Osteoblast (primary cell): ENCODE data around the gene GPR22. TPM values are rescaled to one million over a fixed set of nuclear protein-coding genes. Genes with fewer than 3 reads are reported as not detected.

Source experiments
- DNase-seq: peaks from one replicate; pipeline ENCODE4 v3.0.0; 2011; ENCODE audit warnings: low spot score, mixed read lengths; ENCODE audit not compliant: insufficient read length; ENCODE audit errors: missing footprints
- H2AFZ ChIP-seq: 2 replicates; pipeline ENCODE4 v1.6.0; 2011; ENCODE audit warnings: mild to moderate bottlenecking, low read length
- H3K27ac ChIP-seq: 2 replicates; pipeline ENCODE4 v1.5.1; 2011; ENCODE audit warnings: mild to moderate bottlenecking, low read depth, low read length, moderate library complexity
- H3K27me3 ChIP-seq: 2 replicates; pipeline ENCODE4 v1.6.0; 2012; ENCODE audit warnings: mild to moderate bottlenecking, control low read depth, inconsistent platforms, low read length, moderate library complexity; ENCODE audit not compliant: insufficient read depth
- H3K36me3 ChIP-seq: 2 replicates; pipeline ENCODE4 v1.5.1; 2011; ENCODE audit warnings: mild to moderate bottlenecking, low read length, control low read depth, moderate library complexity; ENCODE audit not compliant: insufficient read depth
- H3K4me1 ChIP-seq: 2 replicates; pipeline ENCODE4 v1.5.1; 2011; ENCODE audit warnings: mild to moderate bottlenecking, low read length, control low read depth, moderate library complexity; ENCODE audit not compliant: insufficient read depth
- H3K4me2 ChIP-seq: 2 replicates; pipeline ENCODE4 v1.6.0; 2011; ENCODE audit warnings: mild to moderate bottlenecking, low read length; ENCODE audit not compliant: insufficient read depth
- H3K4me3 ChIP-seq: fragments of 200-600 bp; sonication (generic); 3 replicates; pipeline ENCODE4 v1.5.1; 2012; ENCODE audit warnings: mild to moderate bottlenecking, low read length, inconsistent platforms; ENCODE audit not compliant: insufficient read depth
- H3K79me2 ChIP-seq: 2 replicates; pipeline ENCODE4 v1.6.0; 2012; ENCODE audit warnings: mild to moderate bottlenecking, low read length, control low read depth, inconsistent platforms; ENCODE audit not compliant: insufficient read depth
- H3K9me3 ChIP-seq: 2 replicates; pipeline ENCODE4 v1.5.1; 2011; ENCODE audit warnings: low read depth, low read length, control low read depth
- H4K20me1 ChIP-seq: 2 replicates; pipeline ENCODE4 v1.6.0; 2012; ENCODE audit warnings: mild to moderate bottlenecking, low read length, control low read depth; ENCODE audit not compliant: insufficient read depth
- total RNA-seq: library from RNA; depleted of rRNA; stranded (reverse); fragments of >200 nt; gene quantifications from 2 replicates; pipeline ENCODE4 v1.2.3, GENCODE V29; 2012
- TF ChIP-seq, protein P1 (sequence below): IDR thresholded peaks from 2 replicates; pipeline ENCODE4 v1.5.1; 2011; ENCODE audit warnings: mild to moderate bottlenecking, low read depth, low read length, moderate library complexity; ENCODE audit errors: extremely low read depth

GPR22 gene
- total RNA-seq, 1 donor = not detected

DNA sequence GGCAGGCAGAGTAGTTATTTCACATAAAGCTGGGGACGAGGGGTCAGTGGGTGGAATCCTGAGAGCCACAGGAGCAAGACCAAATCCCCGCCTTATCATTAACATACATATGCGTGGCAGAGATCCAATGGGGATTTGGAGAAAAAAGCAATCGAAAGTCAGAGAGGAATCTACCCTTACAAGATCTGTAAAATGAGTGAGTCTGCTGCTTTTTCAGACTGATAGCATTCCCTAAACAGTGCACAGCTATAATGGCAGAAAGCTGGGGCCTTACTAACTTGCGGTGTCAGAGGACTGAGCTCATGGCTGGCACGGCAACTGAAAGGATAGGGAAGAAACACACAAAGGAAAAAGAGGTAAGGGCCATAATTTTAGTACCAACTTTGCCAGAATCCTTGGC, 25.0 kb downstream of the GPR22 start:
- no peaks in the 10 kb centered on the region for H3K9me3 ChIP-seq
- H3K27me3 ChIP-seq = no peaks in the 10 kb centered on the region
- H3K27ac ChIP-seq = no peak overlapping the region
- H3K4me2 ChIP-seq = no peak overlapping the region
- peaks cover 7% of the 10 kb centered on the region for H4K20me1 ChIP-seq
- H3K79me2 ChIP-seq = peaks cover 40% of the 10 kb centered on the region
- H3K4me1 ChIP-seq = peaks cover 5% of the 10 kb centered on the region
- no peak overlapping the region for H2AFZ ChIP-seq
- H3K4me3 ChIP-seq = no peak overlapping the region
- TF ChIP-seq, protein P1, sequence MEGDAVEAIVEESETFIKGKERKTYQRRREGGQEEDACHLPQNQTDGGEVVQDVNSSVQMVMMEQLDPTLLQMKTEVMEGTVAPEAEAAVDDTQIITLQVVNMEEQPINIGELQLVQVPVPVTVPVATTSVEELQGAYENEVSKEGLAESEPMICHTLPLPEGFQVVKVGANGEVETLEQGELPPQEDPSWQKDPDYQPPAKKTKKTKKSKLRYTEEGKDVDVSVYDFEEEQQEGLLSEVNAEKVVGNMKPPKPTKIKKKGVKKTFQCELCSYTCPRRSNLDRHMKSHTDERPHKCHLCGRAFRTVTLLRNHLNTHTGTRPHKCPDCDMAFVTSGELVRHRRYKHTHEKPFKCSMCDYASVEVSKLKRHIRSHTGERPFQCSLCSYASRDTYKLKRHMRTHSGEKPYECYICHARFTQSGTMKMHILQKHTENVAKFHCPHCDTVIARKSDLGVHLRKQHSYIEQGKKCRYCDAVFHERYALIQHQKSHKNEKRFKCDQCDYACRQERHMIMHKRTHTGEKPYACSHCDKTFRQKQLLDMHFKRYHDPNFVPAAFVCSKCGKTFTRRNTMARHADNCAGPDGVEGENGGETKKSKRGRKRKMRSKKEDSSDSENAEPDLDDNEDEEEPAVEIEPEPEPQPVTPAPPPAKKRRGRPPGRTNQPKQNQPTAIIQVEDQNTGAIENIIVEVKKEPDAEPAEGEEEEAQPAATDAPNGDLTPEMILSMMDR = no peak
- DNase-seq = no peak
- no peaks in the 10 kb centered on the region for H3K36me3 ChIP-seq

DNA sequence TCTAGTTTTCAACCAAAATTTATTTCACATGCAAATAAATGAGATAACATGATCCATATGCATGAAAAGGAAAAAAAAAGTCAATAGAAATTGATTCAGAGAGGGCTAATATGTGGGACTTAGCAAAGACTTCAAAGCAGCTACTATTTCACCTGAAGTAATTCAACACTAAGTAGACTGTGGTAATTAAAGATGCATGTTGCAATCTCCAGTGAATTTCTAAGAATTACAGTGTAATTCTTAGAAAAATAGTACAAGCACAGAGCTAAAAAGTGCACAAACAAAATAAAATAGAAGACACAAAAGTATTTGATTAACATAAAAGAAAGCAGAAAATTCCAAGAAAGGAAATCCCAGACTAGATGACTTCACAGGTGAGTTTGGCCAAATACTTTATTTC, 25.7 kb downstream of the GPR22 start:
- TF ChIP-seq, protein P1 = no peak
- H3K4me3 ChIP-seq = no peak overlapping the region
- H3K79me2 ChIP-seq = peaks cover 40% of the 10 kb centered on the region

DNA sequence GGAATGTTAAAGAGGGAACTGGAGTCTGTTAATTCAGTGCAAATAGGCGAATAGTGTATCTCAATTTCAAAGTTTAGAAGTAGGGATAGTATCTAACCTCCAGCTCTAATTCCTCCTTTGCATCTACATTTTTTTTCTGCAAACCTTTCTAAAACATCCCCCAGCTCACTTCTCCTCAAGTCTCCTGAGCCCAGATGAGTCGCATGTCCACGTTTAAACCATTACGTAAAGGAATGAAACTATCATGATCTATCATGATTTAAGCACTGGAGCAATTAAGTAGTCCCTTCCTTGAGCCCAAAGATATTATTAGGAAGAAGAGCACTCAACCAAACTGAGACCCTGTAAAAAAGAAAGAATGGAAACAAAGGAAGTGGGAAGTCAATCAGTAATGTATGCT, 29.9 kb downstream of the GPR22 start:
- TF ChIP-seq, protein P1 = no peak
- H4K20me1 ChIP-seq = peaks cover 6% of the 10 kb centered on the region
- no peaks in the 10 kb centered on the region for H3K27me3 ChIP-seq
- no peaks in the 10 kb centered on the region for H3K36me3 ChIP-seq
- DNase-seq = peak; percentile 55
- H3K4me2 ChIP-seq = no peak overlapping the region
- no peaks in the 10 kb centered on the region for H3K9me3 ChIP-seq
- peaks cover 32% of the 10 kb centered on the region for H3K79me2 ChIP-seq
- no peak overlapping the region for H3K4me3 ChIP-seq
- H3K4me1 ChIP-seq = no peaks in the 10 kb centered on the region
- H2AFZ ChIP-seq = no peak overlapping the region
- H3K27ac ChIP-seq = no peak overlapping the region

More for the DNA sequence above, 25.7 kb downstream of the GPR22 start:
- H3K27me3 ChIP-seq = no peaks in the 10 kb centered on the region
- no peaks in the 10 kb centered on the region for H3K9me3 ChIP-seq
- no peak overlapping the region for H3K27ac ChIP-seq
- no peak overlapping the region for H2AFZ ChIP-seq
- H3K36me3 ChIP-seq = no peaks in the 10 kb centered on the region
- DNase-seq = no peak
- H3K4me1 ChIP-seq = peaks cover 5% of the 10 kb centered on the region
- H3K4me2 ChIP-seq = no peak overlapping the region
- peaks cover 7% of the 10 kb centered on the region for H4K20me1 ChIP-seq

DNA sequence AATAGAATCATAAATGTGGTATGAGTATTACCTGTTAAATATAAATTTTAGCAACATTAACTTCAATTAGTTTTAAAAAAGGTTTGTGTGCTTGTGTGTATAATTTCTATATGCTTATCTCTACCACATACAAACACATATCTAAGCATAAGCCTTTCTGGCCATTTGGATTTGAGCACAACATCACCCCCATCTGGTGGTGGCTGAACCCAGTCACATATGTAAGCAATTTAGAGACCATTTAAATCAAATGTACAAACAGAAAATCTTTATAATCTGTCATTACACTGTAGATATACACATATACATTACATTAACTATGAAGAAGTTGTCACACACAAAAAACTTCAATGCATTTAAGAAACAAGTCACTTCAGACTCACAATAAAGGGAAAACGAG, 31.7 kb downstream of the GPR22 start:
- TF ChIP-seq, protein P1 = peak; percentile 52

More for the DNA sequence above, 31.7 kb downstream of the GPR22 start:
- Histone ChIP-seq H3K36me3 (no peaks in the 10 kb centered on the region), H2AFZ (no peak overlapping the region), H4K20me1 (peaks cover 3% of the 10 kb centered on the region), H3K27me3 (no peaks in the 10 kb centered on the region), H3K79me2 (peaks cover 16% of the 10 kb centered on the region), H3K9me3 (no peaks in the 10 kb centered on the region), H3K4me2 (no peak overlapping the region), H3K4me3 (no peak overlapping the region), H3K27ac (no peak overlapping the region), H3K4me1 (no peaks in the 10 kb centered on the region)
- peak; percentile 47 for DNase-seq
